ENCODE measurements around the gene FGF12.

FGF12 gene

GRCh38 chr3:192326656-192327055 is 400.7 kb downstream of the FGF12 start:
- no peak for DNase-seq (ENCODE audit: low spot score)
- in situ Hi-C loops (cut with MboI; ENCODE audit: low sequenced_read_pairs, unreplicated experiment) = no loop called here
- no peak for TF ChIP-seq CTCF (IDR thresholded peaks at IDR 0.05; ENCODE audit: borderline replicate concordance, control extremely low read depth, extremely low read depth, insufficient read depth, missing control alignments)

GRCh38 chr3:192317564-192317963 is 409.8 kb downstream of the FGF12 start:
- no peak for DNase-seq (ENCODE audit: low spot score)
- in situ Hi-C loops (cut with MboI; ENCODE audit: low sequenced_read_pairs, unreplicated experiment) = no loop called here
- no peak for TF ChIP-seq CTCF (IDR thresholded peaks at IDR 0.05; ENCODE audit: borderline replicate concordance, control extremely low read depth, extremely low read depth, insufficient read depth, missing control alignments)

GRCh38 chr3:192313605-192314004 is 413.7 kb downstream of the FGF12 start:
- no peak for DNase-seq (ENCODE audit: low spot score)
- TF ChIP-seq CTCF (IDR thresholded peaks at IDR 0.05; ENCODE audit: borderline replicate concordance, control extremely low read depth, extremely low read depth, insufficient read depth, missing control alignments) = no peak
- in situ Hi-C loops (cut with MboI; ENCODE audit: low sequenced_read_pairs, unreplicated experiment) = no loop called here

- TF ChIP-seq CTCF (IDR thresholded peaks at IDR 0.05; ENCODE audit: borderline replicate concordance, control extremely low read depth, extremely low read depth, insufficient read depth, missing control alignments) = no peak
- DNase-seq (ENCODE audit: low spot score) = no peak
- in situ Hi-C loops (cut with MboI; ENCODE audit: low sequenced_read_pairs, unreplicated experiment) = no loop called here
These were observed 419.7 kb downstream of the FGF12 start for GRCh38 chr3:192307631-192308030.

- in situ Hi-C loops (cut with MboI; ENCODE audit: low sequenced_read_pairs, unreplicated experiment) = no loop called here
- no peak for DNase-seq (ENCODE audit: low spot score)
- no peak for TF ChIP-seq CTCF (IDR thresholded peaks at IDR 0.05; ENCODE audit: borderline replicate concordance, control extremely low read depth, extremely low read depth, insufficient read depth, missing control alignments)
These were observed 424.1 kb downstream of the FGF12 start for GRCh38 chr3:192303235-192303634.

GRCh38 chr3:192302721-192303120 is 424.6 kb downstream of the FGF12 start:
- TF ChIP-seq CTCF (IDR thresholded peaks at IDR 0.05; ENCODE audit: borderline replicate concordance, control extremely low read depth, extremely low read depth, insufficient read depth, missing control alignments) = no peak
- DNase-seq (ENCODE audit: low spot score) = no peak
- in situ Hi-C loops (cut with MboI; ENCODE audit: low sequenced_read_pairs, unreplicated experiment) = no loop called here

GRCh38 chr3:192299921-192300320 is 427.4 kb downstream of the FGF12 start:
- in situ Hi-C loops (cut with MboI; ENCODE audit: low sequenced_read_pairs, unreplicated experiment) = no loop called here
- no peak for TF ChIP-seq CTCF (IDR thresholded peaks at IDR 0.05; ENCODE audit: borderline replicate concordance, control extremely low read depth, extremely low read depth, insufficient read depth, missing control alignments)
- no peak for DNase-seq (ENCODE audit: low spot score)
